ENCODE measurements around the gene ANGPTL8.

DNA sequence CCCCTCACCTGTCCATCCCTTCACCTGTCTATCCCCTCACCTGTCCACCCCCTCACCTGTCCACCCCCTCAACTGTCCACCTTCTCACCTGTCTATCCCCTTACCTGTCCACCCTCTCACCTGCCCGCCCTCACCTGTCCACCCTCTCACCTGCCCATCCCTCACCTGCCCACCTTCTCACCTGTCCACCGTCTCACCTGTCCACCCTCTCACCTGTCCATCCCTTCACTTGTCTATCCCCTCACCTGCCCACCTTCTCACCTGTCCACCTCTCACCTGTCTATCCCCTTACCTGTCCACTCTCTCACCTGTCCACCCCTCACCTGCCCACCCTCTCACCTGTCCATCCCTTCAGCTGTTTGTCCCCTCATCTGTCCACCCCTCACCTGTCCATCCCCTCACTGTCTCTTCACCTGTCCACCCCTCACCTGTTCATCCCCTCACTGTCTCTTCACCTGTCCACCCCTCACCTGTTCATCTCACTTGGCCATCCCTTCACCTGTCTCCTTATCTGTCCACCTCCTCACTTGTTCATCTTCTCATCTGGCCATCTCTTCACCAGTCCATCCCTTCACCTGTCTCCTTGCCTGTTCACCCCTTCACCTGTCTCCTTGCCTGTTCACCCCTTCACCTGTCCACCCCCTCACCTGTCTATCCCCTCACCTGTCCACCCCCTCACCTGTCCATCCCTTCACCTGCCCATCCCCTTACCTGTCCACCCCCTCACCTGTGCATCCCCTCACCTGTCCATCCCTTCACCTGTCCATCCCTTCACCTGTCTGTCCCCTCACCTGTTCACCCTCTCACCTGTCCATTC is 29.4 kb upstream of the ANGPTL8 start:
- TF ChIP-seq EZH2phosphoT487 (IDR thresholded peaks at IDR 0.05; ENCODE audit: insufficient read depth, low read depth): no peak
- no peak for TF ChIP-seq EZH2 (IDR thresholded peaks at IDR 0.05; ENCODE audit: insufficient read depth, poor library complexity, severe bottlenecking)
